Uterus (tissue), 4 donors: ENCODE data around the gene GALNT4. TPM values are rescaled to one million over a fixed set of nuclear protein-coding genes. Genes with fewer than 3 reads are reported as not detected.
A peak's percentile ranks its signal among the peaks of the same experiment; 100 is the strongest.

ENCODE experiments used
- DNase-seq, 2 donors: peaks; one replicate each; pipeline ENCODE4 v3.0.0-alpha.2; 2019 to 2020
- H3K27ac ChIP-seq, 2 donors: fragments of 200-600 bp; sonication (generic); 1 replicate in 1 of 2; 2 replicates in 1 of 2; pipeline ENCODE4 v1.5.1; 2016 to 2018
- H3K27me3 ChIP-seq, 2 donors: fragments of 200-600 bp; sonication (generic); one replicate each; pipeline ENCODE4 v1.5.1; 2018 to 2019; ENCODE audit warnings: control low read depth in 1 of 2
- H3K36me3 ChIP-seq, 2 donors: fragments of 200-600 bp; sonication (generic); one replicate each; pipeline ENCODE4 v1.5.1; 2019; ENCODE audit warnings: control low read depth in 1 of 2
- H3K4me1 ChIP-seq, 2 donors: fragments of 200-600 bp; sonication (generic); one replicate each; pipeline ENCODE4 v1.5.1; 2018 to 2019; ENCODE audit warnings: control low read depth in 1 of 2
- H3K4me3 ChIP-seq, 2 donors: fragments of 200-600 bp; sonication (generic); 1 replicate in 1 of 2; 2 replicates in 1 of 2; pipeline ENCODE4 v1.5.1; 2018 to 2019; ENCODE audit warnings: mild to moderate bottlenecking in 1 of 2
- H3K9me3 ChIP-seq, 2 donors: fragments of 200-600 bp; sonication (generic); one replicate each; pipeline ENCODE4 v1.5.1; 2019; ENCODE audit warnings: control low read depth in 1 of 2
- POLR2A ChIP-seq, 2 donors: fragments of 450-650 bp; IDR thresholded peaks; one replicate each; pipeline ENCODE4 v1.6.1; 2016; ENCODE audit warnings: antibody characterized with exemption in 2 of 2, mild to moderate bottlenecking in 1 of 2, moderate library complexity in 1 of 2
- intact Hi-C: fragments of 100-400 bp; cut with DNase I; formaldehyde crosslinking; loops from one replicate; pipeline ENCODE4 v1.15.1; 2023; ENCODE audit warnings: low total_unique reads
- total RNA-seq, 4 donors: library from RNA; depleted of rRNA in 3 of 4; stranded (reverse); fragments of >200 nt in 3 of 4; gene quantifications; one replicate each; pipeline versions ENCODE4 v1.1.0 to v1.2.4, GENCODE V29; 2014 to 2023
- TF ChIP-seq, protein P1 (sequence below), 4 experiments: fragments of 200-600 bp in 2 of 4; fragments of 450-650 bp in 2 of 4; sonication (generic) in 2 of 4; IDR thresholded peaks; one replicate each; pipeline ENCODE4 v1.5.1; 2016 to 2019; ENCODE audit warnings: antibody characterized with exemption in 4 of 4, mild to moderate bottlenecking in 2 of 4, moderate library complexity in 1 of 4
- donor health status: DM: yes; HTN: yes; CAD: no.

GALNT4 gene
- total RNA-seq, 4 donors from 2014 or later = 1.5 to 27.0 (median 3.7) TPM

DNA sequence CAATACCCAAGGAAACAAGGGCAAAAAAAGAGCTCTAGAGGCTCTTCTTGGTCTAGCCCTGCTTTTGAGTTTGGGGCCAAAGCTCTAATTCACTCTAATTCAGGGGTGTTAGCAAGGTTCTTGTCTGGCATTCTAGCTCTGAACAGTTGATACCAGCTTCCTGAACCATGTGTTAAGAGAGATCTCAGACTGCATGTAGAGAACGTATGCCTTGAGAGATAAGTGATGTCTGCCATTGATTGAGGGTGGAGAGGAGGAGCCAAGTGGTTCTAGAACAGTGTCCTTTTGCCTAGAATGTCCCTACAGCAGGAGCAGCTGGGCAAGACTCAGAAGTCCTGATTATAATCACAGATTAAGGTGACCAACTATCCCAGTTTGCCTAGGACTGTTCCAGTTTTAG is 19.4 kb upstream of the GALNT4 start:
- Histone ChIP-seq H3K4me3 (no peak overlapping the region), H3K4me1 (no peaks in the 10 kb centered on the region), H3K36me3 (no peaks in the 10 kb centered on the region), H3K27ac (no peak overlapping the region), H3K9me3 (no peaks in the 10 kb centered on the region), H3K27me3 (no peaks in the 10 kb centered on the region)
- intact Hi-C loops = no loop called here
- DNase-seq = no peak
- TF ChIP-seq POLR2A (IDR thresholded peaks at IDR 0.05) = no peak
- TF ChIP-seq, protein P1, sequence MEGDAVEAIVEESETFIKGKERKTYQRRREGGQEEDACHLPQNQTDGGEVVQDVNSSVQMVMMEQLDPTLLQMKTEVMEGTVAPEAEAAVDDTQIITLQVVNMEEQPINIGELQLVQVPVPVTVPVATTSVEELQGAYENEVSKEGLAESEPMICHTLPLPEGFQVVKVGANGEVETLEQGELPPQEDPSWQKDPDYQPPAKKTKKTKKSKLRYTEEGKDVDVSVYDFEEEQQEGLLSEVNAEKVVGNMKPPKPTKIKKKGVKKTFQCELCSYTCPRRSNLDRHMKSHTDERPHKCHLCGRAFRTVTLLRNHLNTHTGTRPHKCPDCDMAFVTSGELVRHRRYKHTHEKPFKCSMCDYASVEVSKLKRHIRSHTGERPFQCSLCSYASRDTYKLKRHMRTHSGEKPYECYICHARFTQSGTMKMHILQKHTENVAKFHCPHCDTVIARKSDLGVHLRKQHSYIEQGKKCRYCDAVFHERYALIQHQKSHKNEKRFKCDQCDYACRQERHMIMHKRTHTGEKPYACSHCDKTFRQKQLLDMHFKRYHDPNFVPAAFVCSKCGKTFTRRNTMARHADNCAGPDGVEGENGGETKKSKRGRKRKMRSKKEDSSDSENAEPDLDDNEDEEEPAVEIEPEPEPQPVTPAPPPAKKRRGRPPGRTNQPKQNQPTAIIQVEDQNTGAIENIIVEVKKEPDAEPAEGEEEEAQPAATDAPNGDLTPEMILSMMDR (IDR thresholded peaks at IDR 0.05) = no peak

DNA sequence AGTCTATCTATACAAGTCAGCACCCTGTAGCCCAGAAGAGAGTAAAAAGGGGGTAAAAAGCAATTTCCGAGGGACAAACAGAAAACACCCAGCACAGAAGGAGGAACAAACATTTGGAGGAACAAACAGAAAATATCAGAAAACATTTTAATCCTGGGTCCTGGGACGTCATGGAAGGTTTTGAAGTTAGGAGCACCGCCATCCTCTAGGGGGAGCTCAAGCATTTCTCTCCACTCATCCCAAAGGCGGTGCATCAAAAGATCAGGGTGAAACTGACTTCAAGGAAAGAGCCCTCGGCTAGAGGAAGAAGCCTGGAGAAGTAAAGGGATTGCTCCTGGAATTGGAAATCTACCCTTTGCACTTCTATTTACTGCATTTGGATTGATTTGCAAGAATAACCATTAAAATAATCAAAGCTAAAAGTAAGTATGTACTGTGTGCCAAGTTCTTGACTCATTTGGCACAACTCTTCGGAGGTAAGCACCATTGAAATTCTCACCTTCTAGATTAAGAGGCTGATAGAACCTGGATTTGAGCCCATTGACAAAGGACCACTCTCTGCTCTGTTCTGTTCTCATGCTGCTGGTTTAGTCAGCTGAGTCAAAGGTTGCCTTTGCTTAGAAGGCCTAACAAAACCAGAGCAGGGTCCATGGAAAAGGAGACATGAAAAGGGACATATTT is 18.5 kb upstream of the GALNT4 start:
- intact Hi-C loops = no loop called here
- Histone ChIP-seq H3K27ac (no peak overlapping the region), H3K4me1 (no peaks in the 10 kb centered on the region), H3K36me3 (no peaks in the 10 kb centered on the region), H3K27me3 (no peaks in the 10 kb centered on the region), H3K4me3 (no peak overlapping the region), H3K9me3 (no peaks in the 10 kb centered on the region)
- TF ChIP-seq, protein P1 (IDR thresholded peaks at IDR 0.05) = peak; percentile 69 to 82 (median 72)
- TF ChIP-seq POLR2A (IDR thresholded peaks at IDR 0.05) = no peak
- DNase-seq = peak; percentile 52 to 58

- Histone ChIP-seq H3K27me3 (no peaks in the 10 kb centered on the region), H3K4me1 (no peaks in the 10 kb centered on the region), H3K36me3 (no peaks in the 10 kb centered on the region), H3K27ac (no peak overlapping the region), H3K4me3 (no peak overlapping the region), H3K9me3 (no peaks in the 10 kb centered on the region)
- DNase-seq = no peak
- intact Hi-C loops = no loop called here
- no peak for TF ChIP-seq POLR2A (IDR thresholded peaks at IDR 0.05)
- TF ChIP-seq, protein P1 (IDR thresholded peaks at IDR 0.05) = no peak
Observed at GRCh38 chr12:89542236-89542635, 17.6 kb upstream of the GALNT4 start.

DNA sequence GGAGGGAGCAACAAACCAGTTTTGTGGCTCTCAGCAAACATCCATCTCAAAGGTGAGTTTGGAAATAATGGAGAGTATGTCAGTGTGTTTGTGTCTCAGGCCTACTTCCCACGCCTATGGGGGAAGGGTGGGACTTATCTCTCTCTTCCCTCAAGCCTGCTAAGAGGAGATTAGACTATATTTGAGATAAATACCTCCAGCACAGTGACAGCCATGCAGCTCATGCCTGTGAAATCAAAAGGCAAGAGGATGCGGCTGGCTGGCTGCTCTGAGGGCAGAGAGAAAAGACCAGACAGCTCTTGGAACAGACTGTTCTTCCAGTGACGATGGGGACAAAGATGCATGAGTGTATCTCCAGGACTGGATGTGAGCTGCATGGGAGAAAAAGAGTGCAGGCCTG is 16.0 kb upstream of the GALNT4 start:
- Histone ChIP-seq H3K9me3 (no peaks in the 10 kb centered on the region), H3K27me3 (no peaks in the 10 kb centered on the region), H3K4me3 (no peak overlapping the region), H3K4me1 (no peaks in the 10 kb centered on the region), H3K36me3 (no peaks in the 10 kb centered on the region), H3K27ac (no peak overlapping the region)
- no peak for TF ChIP-seq POLR2A (IDR thresholded peaks at IDR 0.05)
- TF ChIP-seq, protein P1 (IDR thresholded peaks at IDR 0.05) = no peak
- intact Hi-C loops = no loop called here
- DNase-seq = no peak

- TF ChIP-seq, protein P1 (IDR thresholded peaks at IDR 0.05) = no peak
- no peak for TF ChIP-seq POLR2A (IDR thresholded peaks at IDR 0.05)
- Histone ChIP-seq H3K4me3 (no peak overlapping the region), H3K27me3 (no peaks in the 10 kb centered on the region), H3K27ac (no peak overlapping the region), H3K4me1 (no peaks in the 10 kb centered on the region), H3K36me3 (no peaks in the 10 kb centered on the region), H3K9me3 (no peaks in the 10 kb centered on the region)
- intact Hi-C loops = no loop called here
- DNase-seq = no peak
Observed at GRCh38 chr12:89539426-89540223, 15.0 kb upstream of the GALNT4 start.
